ENCODE measurements around the gene SPATS1. TPM values are rescaled to one million over a fixed set of nuclear protein-coding genes. Genes with fewer than 3 reads are reported as not detected.

Gene SPATS1
- total and polyA plus RNA-seq, 2 of the 13 experiments (the other 11 are each of a cell fraction or from before 2014, with no cell fraction given): not detected

DNA sequence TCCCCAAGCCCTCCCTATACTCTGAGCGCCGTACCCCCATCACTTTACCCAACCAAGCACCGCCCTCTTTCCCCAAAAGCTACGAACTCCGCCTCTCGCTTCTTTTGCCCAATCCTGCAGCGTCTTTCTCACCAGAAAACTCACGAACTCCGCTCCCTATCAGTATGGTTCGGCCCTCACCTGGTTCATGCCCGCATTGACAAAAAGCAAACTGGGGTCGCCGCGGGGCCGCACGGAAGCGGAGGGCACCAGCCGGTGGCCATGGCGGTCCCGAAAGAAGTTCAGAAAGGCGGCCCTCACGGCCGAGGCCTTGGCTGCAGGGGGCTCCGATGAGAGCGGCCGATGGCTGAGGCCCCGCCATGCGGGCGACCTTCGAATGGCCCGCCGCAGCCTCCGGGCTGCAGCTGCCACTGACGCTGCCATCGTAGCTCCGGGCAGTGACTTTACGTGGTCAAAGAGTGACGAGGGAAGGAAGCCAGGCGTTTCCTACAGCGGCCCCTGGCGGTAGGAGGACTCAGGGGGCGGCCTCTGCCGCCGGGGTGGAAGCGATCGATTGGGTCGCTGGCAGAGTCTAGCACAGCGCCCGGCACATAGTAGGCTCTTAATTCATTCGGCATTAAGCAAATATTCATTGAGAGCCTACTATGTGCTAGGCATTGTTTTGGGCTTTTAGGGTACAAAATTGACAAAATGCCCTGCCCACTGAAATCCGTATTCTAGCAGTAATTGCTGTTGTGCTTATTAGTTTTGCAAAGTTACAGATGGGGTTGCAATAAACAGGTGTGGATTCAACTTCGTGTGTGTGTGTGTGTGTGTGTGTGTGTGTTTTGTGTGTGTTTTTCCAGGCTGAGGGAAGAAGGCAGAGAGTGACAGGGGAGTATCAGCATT lies 29.3 kb upstream of the SPATS1 start, which contains the start of gene AARS2 (continued):
- TF ChIP-seq MBNL3 (CRISPR knock-in tag; conservative IDR thresholded peaks at IDR 0.05) (peak; percentile 95; the same call in 1 of the 2 replicates), ZNF136 (CRISPR knock-in tag; IDR thresholded peaks at IDR 0.05; ENCODE audit: low read depth) (peak; percentile 99), KDM3A (CRISPR knock-in tag; IDR thresholded peaks at IDR 0.05; ENCODE audit: low read depth) (peak; percentile 99), HDAC1 (CRISPR knock-in tag; IDR thresholded peaks at IDR 0.05) (peak; percentile 99), HOXA5 (CRISPR knock-in tag; IDR thresholded peaks at IDR 0.05) (peak; percentile 97), IKZF1 (IDR thresholded peaks at IDR 0.05) (no peak), HHEX (CRISPR knock-in tag; IDR thresholded peaks at IDR 0.05) (no peak), TBX2 (CRISPR knock-in tag; IDR thresholded peaks at IDR 0.05; ENCODE audit: borderline replicate concordance) (peak; percentile 95), SOX5 (CRISPR knock-in tag; IDR thresholded peaks at IDR 0.05; ENCODE audit: borderline replicate concordance) (peak; percentile 78), TMF1 (CRISPR knock-in tag; IDR thresholded peaks at IDR 0.05; ENCODE audit: low read depth) (peak; percentile 92), XBP1 (CRISPR knock-in tag; IDR thresholded peaks at IDR 0.05) (0 out of 2 replicates have a peak, but pooled peaks have one; percentile 86), ETS1 (CRISPR knock-in tag; IDR thresholded peaks at IDR 0.05) (no peak; the same call in 1 of the 2 replicates), JDP2 (CRISPR knock-in tag; IDR thresholded peaks at IDR 0.05; ENCODE audit: borderline replicate concordance) (peak; percentile 79; the same call in 1 of the 2 replicates)
- TF ChIP-seq, protein P1, sequence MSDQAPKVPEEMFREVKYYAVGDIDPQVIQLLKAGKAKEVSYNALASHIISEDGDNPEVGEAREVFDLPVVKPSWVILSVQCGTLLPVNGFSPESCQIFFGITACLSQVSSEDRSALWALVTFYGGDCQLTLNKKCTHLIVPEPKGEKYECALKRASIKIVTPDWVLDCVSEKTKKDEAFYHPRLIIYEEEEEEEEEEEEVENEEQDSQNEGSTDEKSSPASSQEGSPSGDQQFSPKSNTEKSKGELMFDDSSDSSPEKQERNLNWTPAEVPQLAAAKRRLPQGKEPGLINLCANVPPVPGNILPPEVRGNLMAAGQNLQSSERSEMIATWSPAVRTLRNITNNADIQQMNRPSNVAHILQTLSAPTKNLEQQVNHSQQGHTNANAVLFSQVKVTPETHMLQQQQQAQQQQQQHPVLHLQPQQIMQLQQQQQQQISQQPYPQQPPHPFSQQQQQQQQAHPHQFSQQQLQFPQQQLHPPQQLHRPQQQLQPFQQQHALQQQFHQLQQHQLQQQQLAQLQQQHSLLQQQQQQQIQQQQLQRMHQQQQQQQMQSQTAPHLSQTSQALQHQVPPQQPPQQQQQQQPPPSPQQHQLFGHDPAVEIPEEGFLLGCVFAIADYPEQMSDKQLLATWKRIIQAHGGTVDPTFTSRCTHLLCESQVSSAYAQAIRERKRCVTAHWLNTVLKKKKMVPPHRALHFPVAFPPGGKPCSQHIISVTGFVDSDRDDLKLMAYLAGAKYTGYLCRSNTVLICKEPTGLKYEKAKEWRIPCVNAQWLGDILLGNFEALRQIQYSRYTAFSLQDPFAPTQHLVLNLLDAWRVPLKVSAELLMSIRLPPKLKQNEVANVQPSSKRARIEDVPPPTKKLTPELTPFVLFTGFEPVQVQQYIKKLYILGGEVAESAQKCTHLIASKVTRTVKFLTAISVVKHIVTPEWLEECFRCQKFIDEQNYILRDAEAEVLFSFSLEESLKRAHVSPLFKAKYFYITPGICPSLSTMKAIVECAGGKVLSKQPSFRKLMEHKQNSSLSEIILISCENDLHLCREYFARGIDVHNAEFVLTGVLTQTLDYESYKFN (CRISPR knock-in tag; conservative IDR thresholded peaks at IDR 0.05): peak; percentile 60
- TF ChIP-seq, protein P2, sequence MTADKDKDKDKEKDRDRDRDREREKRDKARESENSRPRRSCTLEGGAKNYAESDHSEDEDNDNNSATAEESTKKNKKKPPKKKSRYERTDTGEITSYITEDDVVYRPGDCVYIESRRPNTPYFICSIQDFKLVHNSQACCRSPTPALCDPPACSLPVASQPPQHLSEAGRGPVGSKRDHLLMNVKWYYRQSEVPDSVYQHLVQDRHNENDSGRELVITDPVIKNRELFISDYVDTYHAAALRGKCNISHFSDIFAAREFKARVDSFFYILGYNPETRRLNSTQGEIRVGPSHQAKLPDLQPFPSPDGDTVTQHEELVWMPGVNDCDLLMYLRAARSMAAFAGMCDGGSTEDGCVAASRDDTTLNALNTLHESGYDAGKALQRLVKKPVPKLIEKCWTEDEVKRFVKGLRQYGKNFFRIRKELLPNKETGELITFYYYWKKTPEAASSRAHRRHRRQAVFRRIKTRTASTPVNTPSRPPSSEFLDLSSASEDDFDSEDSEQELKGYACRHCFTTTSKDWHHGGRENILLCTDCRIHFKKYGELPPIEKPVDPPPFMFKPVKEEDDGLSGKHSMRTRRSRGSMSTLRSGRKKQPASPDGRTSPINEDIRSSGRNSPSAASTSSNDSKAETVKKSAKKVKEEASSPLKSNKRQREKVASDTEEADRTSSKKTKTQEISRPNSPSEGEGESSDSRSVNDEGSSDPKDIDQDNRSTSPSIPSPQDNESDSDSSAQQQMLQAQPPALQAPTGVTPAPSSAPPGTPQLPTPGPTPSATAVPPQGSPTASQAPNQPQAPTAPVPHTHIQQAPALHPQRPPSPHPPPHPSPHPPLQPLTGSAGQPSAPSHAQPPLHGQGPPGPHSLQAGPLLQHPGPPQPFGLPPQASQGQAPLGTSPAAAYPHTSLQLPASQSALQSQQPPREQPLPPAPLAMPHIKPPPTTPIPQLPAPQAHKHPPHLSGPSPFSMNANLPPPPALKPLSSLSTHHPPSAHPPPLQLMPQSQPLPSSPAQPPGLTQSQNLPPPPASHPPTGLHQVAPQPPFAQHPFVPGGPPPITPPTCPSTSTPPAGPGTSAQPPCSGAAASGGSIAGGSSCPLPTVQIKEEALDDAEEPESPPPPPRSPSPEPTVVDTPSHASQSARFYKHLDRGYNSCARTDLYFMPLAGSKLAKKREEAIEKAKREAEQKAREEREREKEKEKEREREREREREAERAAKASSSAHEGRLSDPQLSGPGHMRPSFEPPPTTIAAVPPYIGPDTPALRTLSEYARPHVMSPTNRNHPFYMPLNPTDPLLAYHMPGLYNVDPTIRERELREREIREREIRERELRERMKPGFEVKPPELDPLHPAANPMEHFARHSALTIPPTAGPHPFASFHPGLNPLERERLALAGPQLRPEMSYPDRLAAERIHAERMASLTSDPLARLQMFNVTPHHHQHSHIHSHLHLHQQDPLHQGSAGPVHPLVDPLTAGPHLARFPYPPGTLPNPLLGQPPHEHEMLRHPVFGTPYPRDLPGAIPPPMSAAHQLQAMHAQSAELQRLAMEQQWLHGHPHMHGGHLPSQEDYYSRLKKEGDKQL (CRISPR knock-in tag; IDR thresholded peaks at IDR 0.05; ENCODE audit: low read depth): peak; percentile 69; the same call in 1 of the 2 replicates
- TF ChIP-seq, protein P3, sequence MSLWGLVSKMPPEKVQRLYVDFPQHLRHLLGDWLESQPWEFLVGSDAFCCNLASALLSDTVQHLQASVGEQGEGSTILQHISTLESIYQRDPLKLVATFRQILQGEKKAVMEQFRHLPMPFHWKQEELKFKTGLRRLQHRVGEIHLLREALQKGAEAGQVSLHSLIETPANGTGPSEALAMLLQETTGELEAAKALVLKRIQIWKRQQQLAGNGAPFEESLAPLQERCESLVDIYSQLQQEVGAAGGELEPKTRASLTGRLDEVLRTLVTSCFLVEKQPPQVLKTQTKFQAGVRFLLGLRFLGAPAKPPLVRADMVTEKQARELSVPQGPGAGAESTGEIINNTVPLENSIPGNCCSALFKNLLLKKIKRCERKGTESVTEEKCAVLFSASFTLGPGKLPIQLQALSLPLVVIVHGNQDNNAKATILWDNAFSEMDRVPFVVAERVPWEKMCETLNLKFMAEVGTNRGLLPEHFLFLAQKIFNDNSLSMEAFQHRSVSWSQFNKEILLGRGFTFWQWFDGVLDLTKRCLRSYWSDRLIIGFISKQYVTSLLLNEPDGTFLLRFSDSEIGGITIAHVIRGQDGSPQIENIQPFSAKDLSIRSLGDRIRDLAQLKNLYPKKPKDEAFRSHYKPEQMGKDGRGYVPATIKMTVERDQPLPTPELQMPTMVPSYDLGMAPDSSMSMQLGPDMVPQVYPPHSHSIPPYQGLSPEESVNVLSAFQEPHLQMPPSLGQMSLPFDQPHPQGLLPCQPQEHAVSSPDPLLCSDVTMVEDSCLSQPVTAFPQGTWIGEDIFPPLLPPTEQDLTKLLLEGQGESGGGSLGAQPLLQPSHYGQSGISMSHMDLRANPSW (CRISPR knock-in tag; IDR thresholded peaks at IDR 0.05; ENCODE audit: borderline replicate concordance): peak; percentile 61; the same call in 1 of the 2 replicates

Data from HepG2 (cell line).